GM19468 (cell line): ENCODE data around the gene ZNF600.
"Not testable (repeated sequence)": the region's sequence is repeated elsewhere in the genome, so short reads cannot be mapped to it uniquely, and the experiment has no call there.

ENCODE experiments used
- ATAC-seq: cut with Tn5 transposase; IDR thresholded peaks from one replicate; pipeline ENCODE4 v1.9.1; 2021; ENCODE audit warnings: mild to moderate bottlenecking, moderate library complexity, moderate number of reproducible peaks; ENCODE audit not compliant: unreplicated experiment; ENCODE audit errors: extremely low read depth

Gene ZNF600

GRCh38 chr19:52786464-52787354, at the start of gene ZNF600:
TSS of gene ZNF600 (minus strand) at chr19:52786791. CDS start at chr19:52778888, 7,903 bp downstream.
- not testable (repeated sequence) for ATAC-seq

GRCh38 chr19:52834289-52834688, 47.7 kb upstream of the ZNF600 start:
- ATAC-seq, result not testable (repeated sequence)

GRCh38 chr19:52833541-52833940, 47.0 kb upstream of the ZNF600 start:
- not testable (repeated sequence) for ATAC-seq

GRCh38 chr19:52829866-52830265, 43.3 kb upstream of the ZNF600 start:
- ATAC-seq, result not testable (repeated sequence)

- ATAC-seq, result no peak
These were observed 39.2 kb upstream of the ZNF600 start for GRCh38 chr19:52825765-52826164.

GRCh38 chr19:52823676-52824075, 37.1 kb upstream of the ZNF600 start:
- no peak for ATAC-seq

GRCh38 chr19:52821204-52821960, 34.8 kb upstream of the ZNF600 start, which contains the start of gene ZNF28:
TSS of gene ZNF28 (minus strand) at chr19:52821633. CDS start at chr19:52817958, 3,675 bp downstream.
- peak; percentile 39 for ATAC-seq

GRCh38 chr19:52820472-52821203, 34.0 kb upstream of the ZNF600 start:
- not testable (repeated sequence) for ATAC-seq

GRCh38 chr19:52809801-52810200, 23.2 kb upstream of the ZNF600 start:
- no peak for ATAC-seq

- ATAC-seq, result not testable (repeated sequence)
These were observed 13.5 kb upstream of the ZNF600 start for GRCh38 chr19:52799950-52800640.

- ATAC-seq, result no peak
These were observed 2.8 kb upstream of the ZNF600 start for GRCh38 chr19:52789440-52789839.

- ATAC-seq, result no peak
These were observed 520 bp downstream of the ZNF600 start for GRCh38 chr19:52786078-52786463.

- ATAC-seq, result no peak
These were observed 1.1 kb downstream of the ZNF600 start for GRCh38 chr19:52785506-52785905.

- not testable (repeated sequence) for ATAC-seq
These were observed 3.7 kb downstream of the ZNF600 start for GRCh38 chr19:52782864-52783263.

- ATAC-seq, result no peak
These were observed 7.8 kb downstream of the ZNF600 start for GRCh38 chr19:52778811-52779210.

GRCh38 chr19:52756447-52756846, 30.1 kb downstream of the ZNF600 start:
- ATAC-seq, result not testable (repeated sequence)

- no peak for ATAC-seq
These were observed 36.8 kb downstream of the ZNF600 start for GRCh38 chr19:52749780-52750179.

GRCh38 chr19:52748336-52748950, 38.1 kb downstream of the ZNF600 start:
- ATAC-seq, result no peak

GRCh38 chr19:52745919-52746318, 40.7 kb downstream of the ZNF600 start:
- not testable (repeated sequence) for ATAC-seq
